ENCODE measurements around the gene F5.

The F5 gene

DNA sequence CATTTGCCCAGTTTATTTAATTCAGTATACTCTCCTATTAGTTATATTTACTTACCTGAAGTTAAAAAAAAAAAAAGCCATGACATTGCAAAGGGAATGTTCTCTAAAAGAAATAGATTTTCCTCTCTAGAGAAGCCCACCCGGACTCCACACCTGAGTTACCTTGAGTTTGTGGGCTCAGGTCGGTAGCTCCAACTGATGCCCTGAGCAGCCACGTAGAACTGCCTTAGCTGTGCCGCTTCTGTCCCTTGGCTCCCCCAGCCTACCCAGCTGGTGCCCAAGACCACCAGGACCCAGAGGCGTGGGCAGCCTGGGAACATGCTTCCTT lies 250 bp downstream of the F5 start:
- DNase-seq: no peak

- DNase-seq: no peak
These were observed 1.1 kb downstream of the F5 start for GRCh38 chr1:169585181-169585580.

GRCh38 chr1:169584483-169585144 lies 1.7 kb downstream of the F5 start:
- DNase-seq: no peak

DNA sequence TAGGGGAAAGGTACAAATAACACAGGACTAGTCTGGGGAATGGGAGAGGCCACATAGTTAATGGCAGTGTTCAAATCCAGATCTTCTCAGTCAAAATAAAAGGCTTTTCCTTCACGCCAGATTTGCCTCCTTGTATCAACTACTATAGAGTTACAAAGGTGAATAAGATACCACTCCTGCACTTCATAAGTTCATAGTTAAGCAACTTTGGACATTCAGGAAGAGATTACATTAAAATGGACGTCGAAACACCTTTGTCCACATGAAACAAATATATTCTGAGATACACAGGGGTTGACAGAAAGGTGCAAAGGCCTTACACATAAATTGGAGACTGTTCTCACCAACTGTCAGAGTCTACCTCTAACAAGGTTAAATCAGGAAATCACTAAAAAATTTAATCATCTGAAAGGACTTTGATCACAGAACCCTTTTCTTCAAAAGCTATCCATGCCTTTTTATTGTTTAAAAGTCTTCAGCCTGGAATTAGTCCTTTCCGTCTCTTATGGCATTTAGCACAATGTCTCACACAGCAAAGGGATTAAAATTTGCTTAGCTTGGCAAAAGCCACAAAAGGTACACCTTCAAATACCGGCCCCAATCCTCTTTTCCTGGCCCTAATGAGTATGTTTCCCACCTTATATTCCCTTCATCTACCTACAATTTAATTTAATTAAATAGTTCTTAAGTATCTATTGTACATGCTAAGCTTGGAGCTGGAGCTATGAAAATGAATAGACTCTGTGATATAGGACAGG lies 8.1 kb downstream of the F5 start:
- no peak for DNase-seq

GRCh38 chr1:169576935-169577331 lies 9.3 kb downstream of the F5 start:
- DNase-seq: no peak

- DNase-seq: peak in 1 of 2 experiments; percentile 23
These were observed 9.9 kb downstream of the F5 start for GRCh38 chr1:169576241-169576934.

DNA sequence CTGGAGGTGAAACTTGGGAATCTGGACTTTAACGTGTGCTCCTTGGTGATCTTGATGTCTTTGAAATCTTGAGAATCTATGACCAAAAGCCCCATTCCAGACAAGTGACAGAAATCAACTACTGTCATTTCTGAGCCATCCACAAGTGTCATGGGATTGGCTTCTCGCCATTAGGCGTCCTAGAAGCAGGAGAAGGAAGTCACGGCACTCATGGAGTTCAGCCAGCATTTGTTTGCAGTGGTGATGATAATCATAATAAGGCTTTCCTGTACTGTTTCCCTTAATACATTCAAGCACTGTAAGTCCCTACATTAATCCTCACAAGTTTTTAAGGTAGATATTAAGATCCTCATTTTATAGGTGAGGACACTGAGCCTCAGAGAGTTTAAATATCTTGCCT lies 11.9 kb downstream of the F5 start:
- peak in 1 of 2 experiments; percentile 12 for DNase-seq

- no peak for DNase-seq
These were observed 14.1 kb downstream of the F5 start for GRCh38 chr1:169572187-169572586.

GRCh38 chr1:169571450-169571849 lies 14.8 kb downstream of the F5 start:
- no peak for DNase-seq

GRCh38 chr1:169570172-169570574 lies 16.1 kb downstream of the F5 start:
- peak in 1 of 2 experiments; percentile 35 for DNase-seq

- peak in 1 of 2 experiments; percentile 31 for DNase-seq
These were observed 17.8 kb downstream of the F5 start for GRCh38 chr1:169568497-169568896.

DNA sequence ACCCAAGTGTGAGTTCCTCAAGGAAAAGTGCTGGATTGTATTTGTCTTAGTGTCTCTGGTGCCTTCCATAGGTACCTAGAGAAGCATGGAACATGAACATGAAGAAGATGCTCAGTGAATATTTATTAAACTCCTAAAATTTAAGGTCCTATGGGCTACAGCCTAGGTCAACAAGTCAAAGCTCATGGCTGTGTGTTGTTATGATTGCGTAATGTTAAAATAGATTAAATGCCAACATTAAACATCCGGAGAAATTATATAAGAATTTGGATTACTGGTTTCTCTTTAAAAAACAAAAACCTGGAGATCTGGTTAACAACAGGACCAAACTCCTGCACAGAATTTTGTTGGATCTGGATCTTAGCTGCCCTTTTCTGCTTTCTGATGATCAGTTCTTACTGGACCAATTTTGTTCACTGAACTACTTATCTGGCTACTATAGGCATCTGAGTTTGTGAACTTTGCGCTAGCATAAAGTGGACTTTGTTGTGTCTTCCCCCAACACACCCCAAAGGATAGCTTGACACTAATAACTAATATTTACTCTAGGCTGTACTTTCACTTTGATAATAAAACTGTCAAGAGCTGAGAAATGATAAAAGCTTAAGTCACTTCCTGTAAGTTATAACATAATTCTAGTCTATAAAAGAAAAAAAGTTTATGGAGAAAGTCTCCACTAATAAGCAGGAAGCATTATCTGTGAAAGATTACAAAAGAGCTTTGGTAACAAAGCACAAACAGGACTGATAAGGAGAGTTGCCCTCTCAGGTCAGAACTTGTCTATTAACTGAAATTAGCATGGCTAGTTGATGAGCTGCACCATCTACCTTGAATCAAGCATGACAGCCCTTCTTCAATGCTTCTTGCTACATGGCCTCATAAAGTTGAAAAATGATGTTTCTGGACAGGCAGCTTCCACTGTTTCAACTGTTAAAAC lies 20.7 kb downstream of the F5 start:
- DNase-seq: no peak

GRCh38 chr1:169563650-169564049 lies 22.6 kb downstream of the F5 start:
- DNase-seq: no peak

GRCh38 chr1:169563019-169563615 lies 23.2 kb downstream of the F5 start:
- no peak for DNase-seq

GRCh38 chr1:169561692-169562091 lies 24.6 kb downstream of the F5 start:
- DNase-seq: no peak

DNA sequence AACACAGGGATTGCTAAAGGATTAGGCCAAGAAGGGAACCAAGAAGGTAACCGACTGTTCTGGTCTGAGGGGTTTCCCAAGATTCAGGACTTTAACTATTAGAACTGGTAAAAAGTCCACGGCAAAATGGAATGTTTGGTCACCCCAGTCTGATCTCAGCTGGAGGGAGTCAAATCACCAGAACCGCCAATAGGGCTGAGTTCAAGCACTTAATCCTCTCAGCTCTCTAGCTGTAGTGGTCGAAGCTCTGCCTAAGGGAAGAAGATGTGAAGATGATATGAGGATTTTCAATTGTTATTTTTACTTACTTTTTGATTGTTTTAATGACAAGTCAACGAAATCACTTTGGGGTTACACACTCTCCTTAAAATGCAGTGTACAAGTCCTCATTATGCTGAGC lies 29.1 kb downstream of the F5 start:
- DNase-seq: no peak

- DNase-seq: peak; percentile 63 to 71
These were observed 36.0 kb downstream of the F5 start for GRCh38 chr1:169550294-169550693.

DNA sequence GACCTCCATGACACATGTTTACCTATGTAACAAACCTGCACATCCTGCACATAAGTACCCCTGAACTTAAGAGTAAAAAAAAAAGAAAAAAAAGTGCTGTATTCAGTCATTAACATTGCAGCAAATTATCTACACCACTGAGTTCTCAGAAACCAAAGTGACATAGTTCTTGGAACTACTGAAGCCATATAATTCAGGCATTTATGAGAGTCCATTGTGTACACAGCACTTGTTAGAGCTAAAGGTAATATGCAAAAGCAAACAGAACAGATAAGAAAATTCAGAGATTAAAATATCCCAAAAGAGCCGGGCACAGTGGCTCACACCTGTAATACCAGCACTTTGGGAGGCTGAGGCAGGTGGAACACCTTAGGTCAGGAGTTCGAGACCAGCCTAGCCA lies 38.0 kb downstream of the F5 start:
- no peak for DNase-seq

GRCh38 chr1:169546087-169546995 lies 39.9 kb downstream of the F5 start:
- DNase-seq: peak; percentile 82

DNA sequence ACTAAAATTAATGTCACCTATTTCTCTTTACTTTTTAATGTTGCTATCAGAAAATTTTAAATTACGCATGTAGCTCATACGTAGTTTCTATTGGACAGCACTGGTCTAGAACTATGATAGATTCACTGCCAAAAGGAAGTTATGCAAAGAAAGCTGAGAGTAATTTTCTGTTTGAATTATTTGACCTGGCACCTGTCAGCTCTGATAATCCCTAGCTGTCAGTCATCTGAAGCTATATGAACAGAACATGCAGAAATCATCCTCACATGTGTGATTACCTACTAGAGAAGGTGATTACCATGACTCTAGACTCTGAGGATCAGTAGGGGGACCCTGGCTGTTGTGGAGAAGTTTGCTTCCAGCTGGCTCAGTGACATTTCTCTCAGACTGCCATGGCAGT lies 40.8 kb downstream of the F5 start:
- DNase-seq: no peak

All from NCI-H2081 (cell line).